Endothelial cell of umbilical vein (primary cell): ENCODE measurements around the gene TMEM273. TPM values are rescaled to one million over a fixed set of nuclear protein-coding genes. Genes with fewer than 3 reads are reported as not detected.

ENCODE experiments used
- BruUV-seq: library from RNA; stranded (reverse); fragments of 400-500 nt; replicated peaks from 2 replicates; lab custom pipeline; 2021; lab: Mats Ljungman, UMichigan
- CTCF ChIA-PET: fragments of 300-600, 350-600 bp; sonication (Branson Sonifier 250); formaldehyde crosslinking; loops from one replicate; lab custom pipeline; 2021; ENCODE audit warnings: antibody characterized with exemption, inconsistent platforms; lab: Charles Lee
- POLR2A ChIA-PET: fragments of 300-600, 350-600 bp; sonication (Branson Sonifier 250); formaldehyde crosslinking; loops from one replicate; lab custom pipeline; 2021; ENCODE audit warnings: antibody characterized with exemption, inconsistent platforms; lab: Charles Lee
- DNase-seq: peaks from one replicate; pipeline ENCODE4 v3.0.0-alpha.2; 2011; ENCODE audit warnings: low read depth, low spot score
- FAIRE-seq: peaks from 2 replicates; lab custom pipeline; 2011; peaks lifted over from hg19 to GRCh38; lab: Jason Lieb, UNC
- H2AFZ ChIP-seq: 2 replicates; pipeline ENCODE4 v1.6.0; 2012; ENCODE audit warnings: low read depth, low read length, control low read depth, inconsistent platforms
- H3K27ac ChIP-seq: 2 replicates; pipeline ENCODE4 v1.5.1; 2011; ENCODE audit warnings: low read depth, mild to moderate bottlenecking, control low read depth, low read length, moderate library complexity; ENCODE audit not compliant: insufficient read depth
- H3K27me3 ChIP-seq, 2 experiments: 2 replicates each; pipeline versions ENCODE4 v1.6.0 to v1.6.1; 2011; ENCODE audit warnings: low read length in 2 of 2, mixed read lengths in 1 of 2; ENCODE audit not compliant: control insufficient read depth in 2 of 2, insufficient read depth in 2 of 2
- H3K36me3 ChIP-seq, 2 experiments: 2 replicates in 1 of 2; 3 replicates in 1 of 2; pipeline ENCODE4 v1.5.1; 2011; ENCODE audit warnings: low read length in 2 of 2, mild to moderate bottlenecking in 1 of 2, moderate library complexity in 1 of 2; ENCODE audit not compliant: control insufficient read depth in 2 of 2, insufficient read depth in 2 of 2; ENCODE audit errors: extremely low read depth in 1 of 2
- H3K4me1 ChIP-seq: 3 replicates; pipeline ENCODE4 v1.5.1; 2011; ENCODE audit warnings: mild to moderate bottlenecking, low read length; ENCODE audit not compliant: control insufficient read depth, insufficient read depth; ENCODE audit errors: extremely low read depth
- H3K4me2 ChIP-seq: 2 replicates; pipeline ENCODE4 v1.6.1; 2011; ENCODE audit warnings: low read length, control low read depth, mixed read lengths; ENCODE audit not compliant: insufficient read depth
- H3K4me3 ChIP-seq, 3 experiments: fragments of 200-600 bp in 1 of 3; sonication (generic), shearing (Covaris generic) in 1 of 3; replicated peaks in 1 of 3; 2 replicates each; pipeline ENCODE4 v1.5.1; 2011 to 2016; ENCODE audit warnings: control low read depth in 3 of 3, low read length in 3 of 3, mild to moderate bottlenecking in 2 of 3, inconsistent platforms in 1 of 3, low read depth in 1 of 3, moderate library complexity in 1 of 3; ENCODE audit not compliant: insufficient read depth in 1 of 3
- H3K79me2 ChIP-seq: 2 replicates; pipeline ENCODE4 v1.6.0; 2012; ENCODE audit warnings: low read length, inconsistent platforms; ENCODE audit not compliant: control insufficient read depth, insufficient read depth
- H3K9ac ChIP-seq: replicated peaks from 2 replicates; pipeline ENCODE3; 2011; ENCODE audit warnings: low read length, control low read depth; ENCODE audit not compliant: insufficient read depth; ENCODE audit errors: extremely low read depth
- H3K9me1 ChIP-seq: replicated peaks from 3 replicates; pipeline ENCODE4 v1.6.0; 2011; ENCODE audit warnings: mild to moderate bottlenecking, low read length; ENCODE audit not compliant: control insufficient read depth, insufficient read depth; ENCODE audit errors: extremely low read depth
- H3K9me3 ChIP-seq: replicated peaks from 2 replicates; pipeline ENCODE4 v1.5.1; 2012; ENCODE audit warnings: low read length, inconsistent platforms; ENCODE audit not compliant: control insufficient read depth, insufficient read depth
- H4K20me1 ChIP-seq: replicated peaks from 2 replicates; pipeline ENCODE3; 2011; ENCODE audit warnings: mild to moderate bottlenecking, low read length; ENCODE audit not compliant: control insufficient read depth, insufficient read depth; ENCODE audit errors: extremely low read depth
- CTCF ChIP-seq, 2 donors: IDR thresholded peaks; 1 replicate in 1 of 2; 2 replicates in 1 of 2; pipeline ENCODE4 v1.5.1; 2011; ENCODE audit warnings: low read length in 2 of 2, mild to moderate bottlenecking in 2 of 2, moderate library complexity in 2 of 2, control low read depth in 1 of 2, inconsistent platforms in 1 of 2, low read depth in 1 of 2; ENCODE audit not compliant: insufficient read depth in 1 of 2; ENCODE audit errors: extremely low read depth in 1 of 2
- EZH2 ChIP-seq: IDR thresholded peaks from 2 replicates; pipeline ENCODE4 v1.6.1; 2012; ENCODE audit warnings: borderline replicate concordance, low read depth, mild to moderate bottlenecking, moderate library complexity, low read length, inconsistent platforms; ENCODE audit not compliant: severe bottlenecking
- GATA2 ChIP-seq: IDR thresholded peaks from 2 replicates; pipeline ENCODE4 v1.7.0; 2011; ENCODE audit warnings: low read depth, mild to moderate bottlenecking, moderate library complexity, mixed read lengths, low read length; ENCODE audit not compliant: insufficient read length, insufficient read depth
- JUN ChIP-seq: IDR thresholded peaks from 2 replicates; pipeline ENCODE4 v1.6.1; 2011; ENCODE audit warnings: borderline replicate concordance, low read depth; ENCODE audit not compliant: insufficient read length, insufficient read depth
- MYC ChIP-seq: IDR thresholded peaks from one replicate; pipeline ENCODE4 v1.6.1; 2011; ENCODE audit warnings: mild to moderate bottlenecking, low read depth, low read length
- POLR2AphosphoS5 ChIP-seq: IDR thresholded peaks from 2 replicates; pipeline ENCODE4 v1.6.1; 2012; ENCODE audit warnings: low read depth, mild to moderate bottlenecking, control low read depth, low read length, moderate library complexity; ENCODE audit not compliant: insufficient read depth
- dilution Hi-C: fragments of 300-500 bp; cut with MboI; formaldehyde crosslinking; loops from one replicate; pipeline ENCODE4 v1.15.0; 2019; ENCODE audit warnings: low sequenced_read_pairs; ENCODE audit not compliant: extremely low pct_ligation_motif_present
- intact Hi-C: fragments of 100-400 bp; cut with micrococcal nuclease; formaldehyde crosslinking; loops from one replicate; pipeline ENCODE4 v1.10.0; 2022
- polyA plus RNA-seq, 4 experiments: library from polyadenylated mRNA; depleted of rRNA in 3 of 4; stranded (reverse) in 3 of 4; unstranded in 1 of 4; fragments of >200 nt; gene quantifications; 2 replicates each; pipeline versions ENCODE4 v1.2.1 to v1.2.3, GENCODE V29; 2011 to 2012; ENCODE audit warnings: missing spikeins in 1 of 4
- total RNA-seq: library from RNA; stranded (reverse); gene quantifications from 2 replicates; pipeline ENCODE4 v1.2.3, GENCODE V29; 2021
- TF ChIP-seq, protein P1 (sequence below): IDR thresholded peaks from 2 replicates; pipeline ENCODE4 v1.6.1; 2011; ENCODE audit not compliant: insufficient read depth, insufficient read length

TMEM273 gene
- total and polyA plus RNA-seq, 2 donors (not counting 3 experiments of a cell fraction or from before 2014, with no cell fraction given), result 1.9 to 3.7 TPM

DNA sequence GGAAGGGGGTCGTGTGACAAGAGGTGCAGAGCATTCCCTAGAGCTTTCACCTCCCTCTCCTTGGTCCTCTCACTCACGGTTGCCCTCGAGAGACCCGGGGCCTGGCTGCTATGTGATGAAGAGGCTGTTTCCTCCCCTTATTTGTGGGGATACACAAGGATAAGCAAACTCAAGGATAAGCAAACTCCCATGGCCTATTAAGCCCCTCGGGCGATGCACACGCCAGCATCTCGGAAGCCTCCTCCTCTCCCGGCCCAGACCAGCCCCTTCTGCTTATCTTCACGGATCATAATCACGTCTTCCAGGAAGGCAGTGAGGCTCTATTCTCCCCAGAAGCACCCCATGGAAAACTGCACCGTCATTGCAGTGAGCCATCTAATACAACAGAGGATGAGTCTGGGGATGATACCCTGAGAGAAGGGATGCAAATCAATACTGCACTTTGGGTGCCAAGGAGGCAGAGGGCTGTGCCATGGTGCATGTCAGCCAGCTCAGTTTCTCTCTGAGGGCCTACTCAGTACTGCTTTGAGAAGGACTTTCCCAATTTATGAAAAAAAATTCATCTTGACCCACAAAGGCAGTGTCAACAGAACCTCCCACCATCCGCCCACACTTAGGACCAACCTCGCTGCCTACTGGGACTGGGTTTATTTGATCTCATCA is 22.2 kb downstream of the TMEM273 start:
- H2AFZ ChIP-seq, result no peak overlapping the region
- TF ChIP-seq EZH2 (no peak), GATA2 (no peak), MYC (no peak), JUN (no peak), CTCF (IDR thresholded peaks at IDR 0.05; ENCODE audit: extremely low read depth in 1 of 2, insufficient read depth in 1 of 2, low read depth in 1 of 2, low read length in 2 of 2) (no peak), POLR2AphosphoS5 (no peak)
- TF ChIP-seq, protein P1, sequence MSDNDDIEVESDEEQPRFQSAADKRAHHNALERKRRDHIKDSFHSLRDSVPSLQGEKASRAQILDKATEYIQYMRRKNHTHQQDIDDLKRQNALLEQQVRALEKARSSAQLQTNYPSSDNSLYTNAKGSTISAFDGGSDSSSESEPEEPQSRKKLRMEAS, result no peak
- H3K36me3 ChIP-seq, result no peaks in the 10 kb centered on the region
- FAIRE-seq (no peak), DNase-seq (no peak)
- no peak overlapping the region for H3K4me3 ChIP-seq
- no peaks in the 10 kb centered on the region for H3K9me1 ChIP-seq
- H3K4me2 ChIP-seq, result no peak overlapping the region
- intact Hi-C loops (no loop called here), dilution Hi-C loops (no loop called here)
- no peaks in the 10 kb centered on the region for H3K79me2 ChIP-seq
- no peaks in the 10 kb centered on the region for H3K9me3 ChIP-seq
- no peak overlapping the region for H3K27ac ChIP-seq
- H4K20me1 ChIP-seq, result no peaks in the 10 kb centered on the region
- BruUV-seq, result no TSS peak
- POLR2A ChIA-PET, result no interaction called here
- no peaks in the 10 kb centered on the region for H3K27me3 ChIP-seq
- H3K4me1 ChIP-seq, result no peaks in the 10 kb centered on the region
- no peak overlapping the region for H3K9ac ChIP-seq
- CTCF ChIA-PET, result no interaction called here
